HG03108 (cell line): ENCODE measurements around the gene PARM1.
"Not testable (repeated sequence)": the region's sequence is repeated elsewhere in the genome, so short reads cannot be mapped to it uniquely, and the experiment has no call there.

Source experiments
- ATAC-seq: cut with Tn5 transposase; IDR thresholded peaks from one replicate; pipeline ENCODE4 v1.9.1; 2021; ENCODE audit warnings: moderate library complexity; ENCODE audit not compliant: unreplicated experiment

PARM1 gene

DNA sequence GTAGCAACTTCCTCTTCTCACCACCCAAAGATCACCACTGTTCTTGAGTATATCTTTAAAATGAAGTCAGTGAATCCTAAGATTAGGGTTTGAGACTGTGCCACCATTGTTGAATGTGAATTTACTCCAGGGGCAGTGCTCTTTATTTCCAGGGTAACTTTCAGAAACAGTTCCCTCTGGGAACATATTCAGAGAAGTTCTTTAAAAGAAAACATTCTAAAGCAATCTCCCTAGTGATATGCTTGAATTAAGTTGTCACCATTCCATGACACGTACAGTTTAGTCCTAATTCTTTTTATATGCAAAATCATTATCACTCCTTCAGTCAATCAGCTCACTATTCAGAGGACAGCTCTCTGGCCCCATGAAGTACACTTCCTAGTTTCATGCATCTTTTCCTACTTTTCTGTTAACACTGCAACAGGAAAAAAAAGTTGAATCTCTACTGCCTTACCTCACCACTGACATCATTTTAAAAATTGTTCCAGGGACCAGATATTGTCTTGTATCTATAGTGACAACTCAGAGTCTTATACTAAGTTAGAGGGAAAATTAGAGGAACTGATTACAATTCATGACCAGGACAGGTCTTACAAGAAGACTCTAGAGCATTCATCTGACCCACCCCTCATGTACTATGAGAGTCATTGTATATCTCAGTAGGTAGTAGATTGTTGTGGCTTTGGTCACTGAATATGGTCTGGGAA is 49.8 kb downstream of the PARM1 start:
- ATAC-seq: no peak

DNA sequence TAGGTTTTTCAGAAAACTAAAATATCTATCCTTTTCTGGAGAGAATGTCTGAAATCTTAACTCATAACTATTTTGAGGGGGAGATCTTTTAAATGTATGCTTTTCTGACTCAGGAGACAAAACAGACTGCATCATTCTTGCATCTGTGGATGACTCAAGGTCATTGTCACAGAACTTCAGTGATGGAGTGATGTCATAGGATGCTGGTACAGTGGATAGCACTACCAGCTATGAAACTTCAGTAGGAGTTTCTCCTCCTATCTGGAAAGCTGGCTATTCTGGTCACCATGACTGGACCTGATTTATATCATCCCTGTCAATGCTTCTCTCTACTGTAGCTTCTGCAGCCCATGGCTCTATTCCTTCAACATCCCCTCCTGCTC is 50.3 kb downstream of the PARM1 start:
- no peak for ATAC-seq

DNA sequence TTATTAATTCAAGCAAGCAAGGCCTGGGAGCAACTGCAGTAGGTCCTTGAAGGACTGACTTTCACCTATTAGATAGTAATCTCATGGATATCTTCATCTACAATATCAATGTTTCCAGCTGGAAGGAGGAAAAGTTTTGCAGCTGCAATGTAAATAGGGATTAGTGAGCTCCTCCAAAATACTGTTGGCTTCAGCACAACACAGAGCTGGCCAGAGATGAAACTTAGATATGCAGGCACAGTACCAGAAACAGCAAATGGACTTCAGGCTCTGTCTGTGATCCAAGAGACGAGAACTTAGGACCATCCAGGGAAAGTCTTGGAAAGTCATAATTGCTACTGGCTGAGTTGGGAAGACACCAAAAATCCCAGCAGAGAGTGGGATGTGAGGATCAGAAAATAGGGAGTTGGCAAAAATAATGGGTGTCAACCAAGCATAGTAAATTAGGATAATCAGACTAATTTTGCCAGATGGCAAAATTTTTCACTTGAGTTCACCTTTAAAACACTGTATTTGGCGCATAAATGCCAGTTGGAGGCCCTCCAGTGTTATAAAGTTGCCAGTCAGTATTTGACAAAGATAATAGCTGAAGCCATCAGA is 57.5 kb downstream of the PARM1 start:
- no peak for ATAC-seq

DNA sequence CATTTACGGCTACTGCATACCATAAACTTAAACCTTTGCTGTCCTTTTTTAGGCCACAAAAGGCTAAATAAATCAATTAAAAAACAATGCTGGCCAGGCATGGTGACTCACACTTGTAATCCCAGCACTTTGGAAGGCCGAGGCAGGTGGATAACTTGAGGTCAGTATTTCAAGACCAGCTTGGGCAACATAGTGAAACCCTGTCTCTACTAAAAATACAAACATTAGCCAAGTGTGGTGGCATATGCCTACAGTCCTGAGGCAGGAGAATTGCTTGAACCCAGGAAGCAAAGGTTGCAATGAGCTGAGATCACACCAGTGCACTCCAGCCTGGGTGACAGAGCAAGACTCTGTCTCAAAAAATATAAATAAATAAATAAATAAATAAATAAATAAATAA is 61.5 kb downstream of the PARM1 start:
- ATAC-seq: not testable (repeated sequence)

DNA sequence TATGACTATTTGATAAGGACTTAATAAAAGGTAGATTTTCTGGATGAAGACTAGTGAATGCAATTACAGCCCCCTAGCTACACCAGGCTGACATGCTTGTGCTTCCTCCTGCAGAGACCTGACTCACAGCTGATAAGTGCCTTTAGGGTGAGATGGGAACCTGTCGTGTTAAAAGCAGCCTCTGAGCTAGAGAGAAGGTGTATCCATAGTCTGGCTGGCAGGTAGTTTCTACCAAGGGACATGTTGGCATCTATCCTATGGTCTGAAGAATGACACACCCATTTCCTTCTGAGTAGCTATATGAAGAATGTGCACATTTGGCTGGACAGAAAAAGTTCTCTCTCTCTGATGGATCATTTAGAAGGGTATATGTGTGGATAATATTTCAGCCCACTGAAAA is 64.1 kb downstream of the PARM1 start:
- ATAC-seq: no peak

DNA sequence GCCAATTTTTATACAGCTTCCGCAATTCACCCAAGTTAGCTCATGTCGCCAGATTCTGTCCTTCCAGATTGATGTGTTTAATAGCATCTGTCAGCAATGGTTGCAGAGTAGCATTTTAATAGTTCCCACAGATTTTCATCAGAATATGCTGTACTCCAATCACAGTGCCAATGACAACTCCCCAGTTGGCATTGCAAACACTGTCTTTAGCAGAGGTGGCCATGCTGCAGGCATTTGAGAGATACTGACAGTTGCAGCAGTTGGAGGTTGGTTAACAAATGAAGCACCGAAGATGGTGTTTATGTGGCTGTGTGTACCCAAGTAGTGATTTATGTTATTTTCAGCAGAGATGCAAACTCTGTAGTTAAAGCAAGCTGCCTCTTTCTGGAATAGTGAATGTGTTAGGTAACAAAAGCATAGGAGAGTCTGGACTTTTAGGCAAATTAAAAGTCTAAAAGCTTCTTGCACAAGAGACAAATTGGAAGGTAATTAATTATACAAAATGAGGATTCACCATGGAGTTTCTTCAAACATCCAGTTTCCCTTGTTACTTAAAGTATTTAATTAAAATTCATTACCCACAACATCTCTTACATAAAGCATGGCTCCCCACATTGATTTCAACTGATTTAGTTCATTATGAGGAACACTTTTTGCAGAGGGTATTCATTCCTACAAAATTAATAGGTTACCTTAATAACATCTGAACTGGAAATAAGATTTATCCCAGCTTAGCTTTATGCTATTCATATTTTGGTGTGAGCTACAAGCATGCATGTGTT is 65.2 kb downstream of the PARM1 start:
- no peak for ATAC-seq

DNA sequence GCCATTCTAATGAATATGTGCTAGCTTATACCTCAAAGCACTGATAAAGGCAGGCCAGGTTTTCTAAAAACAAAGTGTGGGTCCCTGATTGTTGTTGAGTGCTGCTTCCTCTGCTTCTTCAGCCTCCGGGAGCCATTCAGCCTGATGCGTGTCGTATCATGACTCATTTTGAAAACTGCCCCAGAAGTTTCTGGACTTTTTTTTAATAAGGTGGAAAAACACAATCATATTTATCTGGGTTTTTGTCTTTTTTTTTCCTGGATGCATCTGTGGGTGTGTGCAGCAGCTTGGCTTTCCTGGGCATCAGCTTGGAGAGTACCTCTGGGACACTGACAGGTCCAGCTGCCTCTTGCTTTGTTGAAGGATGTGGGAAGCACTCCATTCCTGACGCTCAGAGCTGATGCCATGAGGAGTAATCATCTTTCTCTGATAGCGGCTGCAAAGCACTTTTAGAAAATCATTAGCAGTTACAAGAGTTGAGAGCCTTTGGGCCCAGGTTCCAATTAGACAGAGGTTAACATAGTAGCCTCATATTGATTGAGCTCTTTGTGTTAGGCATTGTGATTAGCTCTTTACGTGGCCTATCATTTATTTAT is 66.9 kb downstream of the PARM1 start:
- ATAC-seq: no peak

DNA sequence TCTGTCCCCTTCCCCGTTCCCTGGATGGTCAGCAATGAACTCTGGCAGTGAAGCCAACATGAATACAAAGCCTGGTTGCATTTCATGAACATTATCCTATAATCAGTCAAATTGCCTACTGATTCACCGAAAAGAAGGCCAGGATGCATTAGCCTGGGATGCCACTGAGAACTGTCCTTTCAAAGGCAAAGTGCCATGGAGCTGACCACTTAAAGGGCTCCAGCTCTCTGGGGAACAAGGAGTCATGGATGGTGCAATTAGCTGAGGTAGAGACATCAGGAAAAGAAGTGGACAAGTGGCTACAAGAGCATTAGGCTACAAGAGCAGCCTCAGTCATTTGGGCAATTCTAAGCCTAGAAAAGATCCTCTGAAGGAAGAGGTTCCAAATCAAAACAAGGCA is 69.0 kb downstream of the PARM1 start:
- ATAC-seq: no peak

DNA sequence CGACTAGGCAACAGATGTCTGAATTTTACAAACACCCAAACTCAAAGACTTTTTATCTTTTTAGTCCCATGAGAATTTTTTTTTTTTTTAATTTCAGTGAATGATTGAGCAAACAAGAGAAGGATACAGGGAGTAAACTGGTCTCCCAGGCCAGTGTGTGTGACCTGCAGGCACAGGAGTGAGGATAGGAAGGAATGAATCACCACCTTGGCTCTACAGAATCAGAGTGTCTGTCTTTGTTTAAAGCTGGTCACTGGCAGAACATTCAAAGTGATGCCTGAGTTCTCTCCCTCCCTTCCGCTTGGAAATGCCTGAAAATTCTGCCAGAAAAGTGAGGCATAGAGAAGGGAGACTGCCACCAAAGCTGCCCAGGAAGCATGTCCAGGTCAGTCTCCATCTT is 69.5 kb downstream of the PARM1 start:
- ATAC-seq: no peak

DNA sequence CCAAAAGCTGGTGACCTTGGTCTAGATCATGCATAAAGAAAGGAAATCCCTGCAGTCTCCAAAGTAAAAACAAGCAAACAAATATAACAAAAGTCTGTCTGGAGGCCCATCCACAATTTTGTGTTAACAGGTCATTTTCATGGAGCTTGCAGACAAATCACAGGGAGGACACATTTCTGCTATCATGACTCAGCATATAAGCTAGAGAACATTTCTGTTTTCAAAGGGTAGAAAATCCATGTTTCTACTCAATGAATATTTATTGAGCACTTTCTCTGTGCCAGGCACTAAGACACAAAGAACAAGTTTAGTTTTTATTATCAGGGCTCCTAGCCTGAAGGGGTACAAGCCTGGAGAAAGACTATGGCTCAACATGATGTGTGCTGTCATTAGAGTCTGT is 71.1 kb downstream of the PARM1 start:
- no peak for ATAC-seq

DNA sequence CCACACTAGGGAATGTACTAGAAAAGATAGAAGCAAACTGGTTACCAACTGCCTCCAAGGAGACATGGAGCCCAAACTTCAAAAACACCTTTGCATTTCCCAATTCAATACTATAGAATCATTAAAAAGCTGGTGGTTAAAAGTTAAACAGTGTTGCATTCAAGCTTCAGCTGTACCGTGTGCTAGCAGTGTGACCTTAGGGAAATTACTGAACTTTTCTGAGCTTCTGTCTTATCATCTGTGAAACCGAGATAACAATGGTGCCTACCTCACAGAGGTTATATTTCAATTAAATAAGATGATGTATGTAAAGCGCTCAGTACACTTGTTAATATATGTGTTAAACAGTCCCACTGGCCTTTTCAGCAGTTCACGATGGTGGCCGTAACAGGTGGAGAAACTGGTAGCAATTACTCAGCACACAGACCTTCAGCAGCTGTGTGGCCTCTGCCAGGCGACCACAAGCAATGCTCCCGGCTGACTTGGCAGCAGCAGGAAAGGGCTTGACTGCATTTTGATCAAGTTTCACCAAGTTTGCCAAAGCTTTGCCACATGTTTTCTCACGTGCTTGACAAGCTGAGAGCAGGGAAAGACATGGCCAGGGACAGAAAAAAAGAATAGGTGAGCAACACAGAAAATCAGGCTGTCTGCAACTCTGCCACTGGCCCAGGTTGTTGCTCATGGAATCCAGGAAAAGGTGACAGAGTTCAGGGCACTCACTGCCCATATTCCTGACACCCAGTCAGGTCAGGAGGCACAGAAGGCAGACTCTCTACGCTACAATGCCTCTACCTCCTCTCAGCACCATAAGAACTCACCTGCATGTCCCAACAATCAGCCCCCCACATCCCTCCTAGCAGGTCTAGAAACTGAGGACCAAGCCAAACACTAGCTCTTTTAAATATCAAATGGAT is 72.1 kb downstream of the PARM1 start:
- peak; percentile 65 for ATAC-seq

DNA sequence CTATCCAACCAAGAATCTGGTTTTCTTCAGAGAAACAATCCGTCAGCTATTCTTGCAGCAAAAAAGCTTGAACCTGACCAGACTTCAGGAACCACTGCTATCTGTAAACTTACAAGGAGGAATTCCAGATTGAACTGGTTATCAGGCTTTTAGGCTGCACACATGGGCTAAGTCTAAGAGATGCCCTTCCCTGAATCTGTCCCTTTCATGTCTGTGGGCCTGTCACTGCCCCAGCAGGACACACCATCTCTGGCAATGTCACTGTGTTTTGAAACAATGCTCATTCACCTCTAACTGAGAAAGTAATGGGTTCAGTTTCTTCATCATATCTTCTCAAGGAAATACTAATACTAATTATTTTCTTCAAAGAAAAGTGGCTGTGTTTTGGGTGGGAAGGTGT is 72.8 kb downstream of the PARM1 start:
- no peak for ATAC-seq

DNA sequence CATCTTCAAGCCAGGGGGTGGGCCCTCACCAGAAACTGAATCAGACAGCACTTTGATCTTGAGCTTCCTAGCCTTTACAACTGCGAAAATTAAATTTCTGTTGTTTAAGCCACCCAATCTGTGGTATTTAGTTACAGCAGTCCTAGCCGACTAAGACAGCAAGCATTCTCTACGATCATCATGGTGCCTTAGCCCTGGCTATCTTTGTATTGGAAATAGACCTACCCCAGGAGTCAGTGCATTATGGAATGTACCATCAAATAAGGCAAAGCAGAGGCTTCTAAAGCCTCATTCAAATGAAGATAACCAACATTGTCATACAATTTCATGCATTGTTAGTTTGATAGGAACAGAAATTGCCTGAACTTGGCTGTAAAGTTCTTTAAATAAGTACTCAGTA is 75.0 kb downstream of the PARM1 start:
- no peak for ATAC-seq

DNA sequence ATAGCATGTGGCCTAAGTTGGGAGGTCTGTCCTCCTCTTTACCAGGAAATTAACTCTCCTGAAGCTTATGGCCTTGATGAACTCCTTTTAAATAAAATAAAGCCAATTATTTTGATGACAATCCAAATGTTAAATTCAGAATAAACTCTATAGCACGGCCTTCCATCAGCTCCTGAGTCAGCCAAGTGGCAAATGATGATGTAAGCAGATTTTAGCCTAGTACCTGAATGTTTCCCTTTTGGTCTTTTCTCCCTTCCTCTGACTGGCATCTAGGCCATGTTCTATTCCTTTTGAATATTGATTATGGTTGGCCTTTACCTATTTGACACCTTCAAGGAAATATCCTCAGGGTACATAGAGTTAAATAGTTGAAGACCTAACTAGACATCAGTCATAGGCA is 76.2 kb downstream of the PARM1 start:
- no peak for ATAC-seq

DNA sequence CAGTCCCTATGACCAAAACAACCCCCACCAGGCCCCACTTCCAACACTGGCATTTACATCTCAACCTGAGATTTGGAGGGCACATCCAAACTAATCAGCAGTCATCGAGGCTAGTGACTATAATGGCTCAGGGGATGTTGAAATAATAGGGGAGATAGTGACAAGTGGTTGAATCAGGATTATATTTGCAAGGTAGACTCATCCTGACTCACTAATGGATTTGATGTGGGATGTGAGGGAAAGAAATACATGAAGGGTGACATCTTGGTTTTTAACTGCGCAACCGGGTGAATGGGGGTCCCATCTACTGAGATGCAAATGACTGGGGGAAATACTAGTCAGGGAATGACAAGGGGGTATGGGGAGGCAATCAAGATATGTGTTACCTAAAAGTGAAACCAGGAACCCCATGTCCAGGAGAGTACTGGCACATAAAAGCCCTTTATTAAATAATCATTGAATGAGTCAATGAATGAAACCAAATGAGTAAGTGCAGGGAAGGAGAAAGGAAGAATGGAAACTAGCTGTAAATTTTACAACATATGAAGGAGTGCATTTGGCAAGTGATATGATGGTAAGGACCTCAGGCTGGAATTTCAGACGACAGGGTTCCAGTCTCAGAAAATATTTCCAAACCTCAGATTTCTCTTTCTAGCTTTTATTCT is 78.3 kb downstream of the PARM1 start:
- ATAC-seq: no peak

DNA sequence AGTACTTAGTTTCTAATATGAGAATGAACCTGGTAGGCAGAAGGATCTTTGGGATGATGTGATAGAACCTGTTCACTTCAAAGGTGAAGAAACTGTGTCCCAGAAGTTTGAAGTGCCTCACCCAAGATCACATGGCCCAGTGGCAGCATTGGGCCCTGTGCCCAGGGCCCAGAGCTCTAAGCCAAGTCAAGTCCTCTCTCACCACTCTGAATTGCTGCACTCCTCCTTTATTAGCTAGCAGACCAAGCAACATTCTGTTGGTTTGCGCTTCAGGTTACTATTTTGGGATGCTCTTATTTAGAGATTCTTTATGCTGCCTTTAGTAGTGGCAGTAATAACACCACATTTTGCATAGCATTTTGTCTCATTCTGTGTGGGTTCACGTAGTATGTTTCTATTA is 82.7 kb downstream of the PARM1 start:
- ATAC-seq: no peak

DNA sequence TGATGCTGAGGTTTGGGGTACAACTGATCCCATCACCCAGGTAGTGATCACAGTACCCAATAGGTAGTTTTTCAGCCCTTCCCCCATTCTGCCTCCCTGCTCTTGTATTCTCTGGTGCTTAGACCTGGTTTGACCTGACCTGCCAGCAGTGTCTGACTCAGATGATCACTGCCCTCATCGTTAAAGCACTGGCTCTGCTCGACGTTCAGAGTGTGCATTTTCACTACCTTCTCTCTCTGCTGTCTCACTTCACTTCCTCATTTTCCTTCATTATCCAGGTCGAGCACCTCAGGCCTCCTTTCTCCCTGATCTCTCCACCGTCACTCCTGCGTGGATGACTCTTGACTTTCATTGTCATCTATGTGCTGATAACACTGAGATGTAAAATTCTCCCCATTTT is 83.6 kb downstream of the PARM1 start:
- ATAC-seq: no peak

DNA sequence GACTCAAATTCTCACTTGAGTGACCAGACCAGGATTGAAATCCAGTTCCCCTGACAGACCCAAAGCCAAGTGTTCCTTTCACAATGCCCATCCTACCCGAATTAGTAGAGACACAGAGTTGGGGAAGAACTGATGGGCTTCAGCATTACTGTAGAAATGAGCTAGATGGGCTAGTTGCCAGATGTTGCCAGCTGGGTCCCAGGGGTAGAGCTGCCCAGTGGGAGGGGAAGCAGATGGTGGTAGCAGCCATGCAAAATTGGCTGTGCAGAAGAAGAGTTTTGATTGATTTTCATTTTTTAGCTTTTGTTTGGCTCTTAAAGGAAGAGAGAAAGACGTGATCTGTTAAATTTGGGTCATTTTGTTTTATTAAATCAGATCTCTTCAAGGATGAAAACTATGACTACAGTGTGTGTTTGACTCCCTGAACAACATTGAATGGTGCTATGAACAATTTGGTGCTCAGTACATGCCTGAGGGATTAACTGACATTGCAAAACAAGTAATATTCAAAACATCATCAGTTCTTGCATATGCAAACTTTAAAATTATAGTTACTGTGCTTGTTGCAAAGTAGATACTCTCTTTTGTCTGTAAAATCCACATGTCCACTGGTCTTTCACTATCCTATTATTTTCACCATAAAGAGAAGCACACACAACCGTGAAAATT is 86.0 kb downstream of the PARM1 start:
- no peak for ATAC-seq

DNA sequence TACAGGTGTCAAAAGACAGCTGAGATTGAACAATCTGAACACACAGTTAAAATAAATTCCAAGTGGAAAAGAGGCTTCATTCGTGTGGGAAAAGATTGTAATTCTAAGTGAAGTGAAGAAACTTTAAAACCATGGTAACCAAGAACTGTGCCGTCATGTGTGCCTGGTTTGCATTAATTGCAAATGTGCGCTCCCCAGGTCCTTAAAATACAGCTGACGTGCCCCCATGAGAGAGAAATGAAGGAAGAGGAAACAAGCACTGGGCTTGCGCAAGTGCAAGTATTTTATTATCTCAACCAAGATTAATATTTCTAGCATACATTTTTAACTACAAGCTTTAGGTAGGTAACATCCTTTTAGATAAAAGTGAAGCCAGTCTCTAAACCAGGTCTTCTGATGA is 92.5 kb downstream of the PARM1 start:
- no peak for ATAC-seq
